Heart left ventricle (tissue), 13 donors: ENCODE data around the gene ATP6V1B1.

Experiments used
- POLR2A ChIP-seq, 2 donors: fragments of 450-650 bp; IDR thresholded peaks; one replicate each; pipeline ENCODE4 v1.6.1; 2017; ENCODE audit warnings: antibody characterized with exemption in 2 of 2, mild to moderate bottlenecking in 2 of 2, moderate library complexity in 2 of 2
- TF ChIP-seq, protein P1 (sequence below), 12 donors: fragments of 200-600 bp; sonication (generic) in 4 of 12; IDR thresholded peaks; one replicate each; pipeline versions ENCODE4 v1.5.0 to v1.8.0; 2018 to 2022; ENCODE audit warnings: antibody characterized with exemption in 12 of 12, mild to moderate bottlenecking in 5 of 12
- donor health status: ischemic (EF 13 %, LVEDD 7.1; RV severe dilation, severe dysfunction).
- donor health status: DM: no; HTN: yes; CAD: no.
- donor health status: DM: no; HTN: no; CAD: no.
- donor health status: ischemic (EF 25% LVEDD 6.9; RV normal size, moderate dysfunction).
- donor health status: ischemic (EF 25% LVEDD 5.7; RV mildly dilated, moderate dysfunction).
- donor health status: ischemic (EF 35%, LVEDD 5.7; RV mildly dilated, moderate dysfunction).
- donor health status: nonischemic (EF 11% LVEDD 7.7; RV severe dilation, severe dysfunction).
- donor health status: DM: yes; HTN: yes; CAD: no.
- donor health status: PGD.
- donor health status: ischemic (EF 29% LVEDD 5.4; RV normal size, mild dysfunction).
- donor health status: nonischemic (EF 23%, LVEDD 6.1; RV moderate dilation, normal function).

DNA sequence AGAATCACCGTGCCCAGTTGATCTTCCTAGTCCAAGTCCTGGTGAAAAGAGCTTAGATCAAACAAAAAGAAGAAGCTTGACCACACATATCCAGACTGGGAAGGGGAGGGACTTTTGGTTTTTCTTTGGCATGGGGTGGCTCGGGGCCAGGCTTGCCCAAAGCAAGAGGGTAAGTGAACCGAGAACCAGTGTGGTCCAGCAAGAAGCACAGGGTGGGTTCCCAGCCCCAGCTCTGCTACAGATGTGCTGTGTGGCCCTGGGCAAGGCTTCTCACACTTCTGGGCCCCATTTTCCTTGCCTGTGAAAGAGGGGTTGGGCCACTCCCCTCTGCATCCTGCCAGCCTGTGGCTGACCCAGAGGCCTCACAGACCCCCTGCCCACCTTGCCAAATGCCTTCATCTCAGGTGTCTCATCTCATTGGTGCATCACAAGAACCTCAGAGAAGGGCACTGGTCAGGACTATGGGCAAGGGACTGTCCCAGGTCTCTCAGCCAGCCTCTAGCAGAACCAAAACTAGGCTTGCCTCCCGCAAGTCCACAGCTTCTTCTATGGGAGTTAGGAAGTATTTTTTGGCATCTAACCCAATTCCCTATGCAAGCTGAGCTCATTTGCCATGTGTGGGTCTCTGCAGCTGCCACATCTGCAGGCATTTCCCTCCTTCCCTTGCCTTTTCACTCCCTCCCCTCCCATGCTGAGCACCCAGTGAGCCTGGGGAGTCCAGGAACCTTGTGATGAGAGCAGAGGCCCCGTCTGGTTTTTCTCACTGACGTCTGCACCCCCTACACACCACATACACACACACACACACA lies 6.9 kb downstream of the ATP6V1B1 start:
- TF ChIP-seq, protein P1, sequence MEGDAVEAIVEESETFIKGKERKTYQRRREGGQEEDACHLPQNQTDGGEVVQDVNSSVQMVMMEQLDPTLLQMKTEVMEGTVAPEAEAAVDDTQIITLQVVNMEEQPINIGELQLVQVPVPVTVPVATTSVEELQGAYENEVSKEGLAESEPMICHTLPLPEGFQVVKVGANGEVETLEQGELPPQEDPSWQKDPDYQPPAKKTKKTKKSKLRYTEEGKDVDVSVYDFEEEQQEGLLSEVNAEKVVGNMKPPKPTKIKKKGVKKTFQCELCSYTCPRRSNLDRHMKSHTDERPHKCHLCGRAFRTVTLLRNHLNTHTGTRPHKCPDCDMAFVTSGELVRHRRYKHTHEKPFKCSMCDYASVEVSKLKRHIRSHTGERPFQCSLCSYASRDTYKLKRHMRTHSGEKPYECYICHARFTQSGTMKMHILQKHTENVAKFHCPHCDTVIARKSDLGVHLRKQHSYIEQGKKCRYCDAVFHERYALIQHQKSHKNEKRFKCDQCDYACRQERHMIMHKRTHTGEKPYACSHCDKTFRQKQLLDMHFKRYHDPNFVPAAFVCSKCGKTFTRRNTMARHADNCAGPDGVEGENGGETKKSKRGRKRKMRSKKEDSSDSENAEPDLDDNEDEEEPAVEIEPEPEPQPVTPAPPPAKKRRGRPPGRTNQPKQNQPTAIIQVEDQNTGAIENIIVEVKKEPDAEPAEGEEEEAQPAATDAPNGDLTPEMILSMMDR (IDR thresholded peaks at IDR 0.05): no peak
- TF ChIP-seq POLR2A (IDR thresholded peaks at IDR 0.05): no peak
